HG02885 (cell line): ENCODE data around the gene LSAMP.

Experiments used
- ATAC-seq: cut with Tn5 transposase; IDR thresholded peaks from one replicate; pipeline ENCODE4 v1.9.1; 2021; ENCODE audit warnings: mild to moderate bottlenecking; ENCODE audit not compliant: unreplicated experiment, poor library complexity

Gene LSAMP

DNA sequence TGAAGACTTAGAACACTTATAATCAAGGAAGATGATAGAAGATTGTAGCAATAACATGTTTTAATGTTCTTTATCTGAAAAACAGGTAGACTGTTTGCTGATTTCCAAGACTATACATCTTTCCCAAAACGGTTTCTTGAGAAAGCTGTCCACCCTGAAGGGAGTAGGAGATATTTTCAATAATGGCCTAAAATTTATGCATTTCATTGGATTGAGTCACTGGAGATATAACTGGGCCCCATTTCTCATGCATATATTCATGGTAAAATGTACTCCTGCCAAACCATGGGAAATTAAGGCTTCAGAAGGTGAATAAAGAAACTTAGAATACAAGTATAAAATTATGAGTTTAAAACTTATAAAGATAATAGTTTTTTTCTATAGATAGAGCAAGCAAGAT, 143.9 kb downstream of the LSAMP start:
- ATAC-seq: no peak

DNA sequence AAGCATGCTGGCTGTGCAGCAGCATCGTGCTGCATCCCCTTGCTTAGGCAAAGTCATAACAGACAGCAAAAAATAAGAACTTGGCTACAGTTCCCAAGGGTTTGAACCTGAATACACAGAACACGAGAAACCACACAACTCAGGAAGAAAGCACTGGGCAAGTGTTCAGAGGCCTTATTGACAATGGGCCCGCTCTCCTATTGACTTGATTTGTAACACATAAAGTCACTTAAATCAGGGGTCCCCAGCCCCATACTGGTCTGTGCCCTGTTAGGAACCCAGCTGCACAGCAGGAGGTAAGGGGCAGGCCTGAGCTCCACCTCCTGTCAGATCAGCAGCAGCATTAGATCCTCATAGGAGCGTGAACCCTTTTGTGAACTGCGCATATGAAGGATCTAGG, 145.1 kb downstream of the LSAMP start:
- no peak for ATAC-seq

GRCh38 chr3:116299646-116300081, 145.6 kb downstream of the LSAMP start:
- no peak for ATAC-seq

- ATAC-seq: no peak
Measured at GRCh38 chr3:116298151-116298550, 147.1 kb downstream of the LSAMP start.

DNA sequence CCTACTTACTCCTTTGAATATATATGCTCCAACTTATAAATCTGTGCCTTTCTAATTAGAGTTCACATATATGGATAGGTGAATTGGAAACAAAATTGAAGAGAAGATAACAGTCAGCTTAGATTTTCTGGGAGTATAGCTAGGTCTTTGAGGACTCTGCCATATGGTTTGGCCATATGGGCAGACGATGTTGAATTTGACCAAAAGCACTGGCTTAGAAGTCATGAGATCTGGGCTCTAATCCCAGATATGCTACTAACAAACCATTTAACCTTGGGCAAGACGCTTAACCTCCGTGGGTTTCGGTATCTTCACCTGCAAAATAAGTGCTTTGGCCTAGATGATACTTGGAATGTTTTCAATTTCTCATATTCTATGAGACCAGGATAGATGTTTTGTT, 154.1 kb downstream of the LSAMP start:
- no peak for ATAC-seq

DNA sequence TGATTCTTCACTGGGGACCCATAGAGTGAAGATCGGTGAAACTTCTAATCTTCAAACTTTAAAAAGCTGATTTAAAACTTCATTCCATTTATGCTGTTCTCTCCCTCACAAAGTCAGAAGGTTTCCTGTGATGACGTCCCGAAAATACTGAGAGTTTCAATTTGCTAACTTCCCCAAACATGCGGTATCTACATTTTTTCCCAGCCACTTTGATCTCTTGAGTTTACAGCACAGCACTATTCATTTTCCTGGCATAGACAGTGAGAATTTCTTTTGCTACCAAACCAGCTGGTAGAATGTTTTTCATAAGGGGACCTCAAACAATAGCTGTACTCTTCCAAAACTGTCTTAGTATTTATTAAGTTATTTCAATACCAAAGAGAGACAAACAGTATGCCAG, 156.8 kb downstream of the LSAMP start:
- peak; percentile 65 for ATAC-seq

DNA sequence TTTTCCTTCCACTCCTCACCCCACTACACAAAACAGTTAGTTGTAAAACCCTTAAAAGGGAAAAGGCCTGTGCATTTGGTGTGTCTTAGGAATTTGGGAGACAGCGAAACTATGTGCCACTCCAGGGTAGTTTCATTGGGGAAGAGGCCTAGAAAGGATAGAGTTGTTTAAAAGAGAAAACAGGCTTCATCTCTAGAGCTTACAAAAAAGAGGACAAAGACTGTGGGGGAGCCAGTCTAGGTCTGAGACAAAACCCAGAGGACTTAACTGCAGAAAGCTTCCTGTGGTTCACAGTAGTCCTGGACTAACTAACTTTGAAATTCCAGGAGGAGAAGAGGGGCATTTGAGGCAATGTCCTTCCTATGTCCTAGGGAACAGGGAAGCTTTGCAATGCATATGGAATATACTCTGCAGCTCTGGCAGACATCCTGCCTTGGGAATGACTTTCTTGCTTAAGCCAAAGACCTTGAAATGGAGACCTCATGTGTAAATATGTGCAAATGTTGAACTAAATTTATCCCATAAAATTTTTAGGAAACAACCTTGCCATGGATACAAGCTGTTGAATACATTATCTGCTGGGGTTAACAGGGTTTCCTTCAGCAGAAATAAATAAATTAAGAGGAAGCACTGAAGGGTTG, 159.4 kb downstream of the LSAMP start:
- no peak for ATAC-seq

DNA sequence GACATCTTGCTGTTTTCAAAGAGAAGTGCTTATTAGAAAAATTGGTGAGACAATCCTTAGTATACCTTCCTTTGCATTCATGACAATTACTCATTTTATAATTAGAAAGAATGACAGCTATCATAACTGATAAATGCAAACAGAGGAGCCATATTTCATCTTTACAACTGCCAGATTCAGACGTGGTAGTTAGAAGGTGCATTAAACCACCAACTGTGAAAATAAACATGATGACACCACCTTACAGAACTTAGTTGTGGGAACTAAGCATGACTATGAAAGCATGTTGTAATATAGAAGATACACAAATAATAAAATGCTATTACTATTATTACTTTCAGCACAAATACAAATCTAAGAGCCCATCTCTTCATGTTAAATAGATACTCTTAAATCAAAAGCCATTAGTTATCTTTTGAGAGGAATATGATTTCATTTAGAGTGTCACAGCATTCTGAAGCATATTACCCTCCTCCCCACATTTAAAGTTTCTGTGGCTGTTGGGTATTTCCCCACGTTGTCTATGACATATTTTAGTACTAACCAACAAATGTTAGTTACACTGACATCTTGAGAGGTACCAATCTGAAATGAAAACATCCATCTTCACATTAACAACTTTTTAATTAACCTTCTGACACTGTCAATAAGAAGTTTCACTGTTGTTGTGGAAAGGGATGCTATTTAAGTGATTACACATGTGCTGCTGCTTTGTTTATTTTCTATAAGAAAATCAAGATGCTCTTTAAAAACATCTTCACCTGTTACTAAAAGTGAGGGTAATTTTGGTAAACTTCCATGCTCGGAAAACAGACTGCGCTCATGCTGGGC, 163.8 kb downstream of the LSAMP start:
- ATAC-seq: peak; percentile 80

- ATAC-seq: no peak
Measured at GRCh38 chr3:116280130-116280740, 165.1 kb downstream of the LSAMP start.

DNA sequence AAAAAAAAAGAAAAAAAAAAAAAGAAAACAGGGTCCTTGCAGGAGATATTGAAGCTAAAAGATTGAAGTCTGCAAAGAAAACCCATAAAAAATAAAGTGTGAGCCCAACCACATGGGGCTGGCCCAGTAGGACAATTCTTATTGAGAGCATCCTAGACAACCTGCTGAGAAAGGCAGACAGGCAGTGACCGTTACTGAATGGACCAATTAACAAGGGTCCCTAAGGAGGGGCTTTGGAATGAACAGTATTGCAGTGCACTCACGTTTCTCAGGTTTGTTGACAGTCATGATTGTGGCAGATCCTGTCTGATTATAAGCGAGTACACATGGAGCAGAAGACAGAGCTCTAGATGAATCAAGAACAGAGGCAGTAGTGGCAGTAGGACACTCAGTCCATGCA, 168.6 kb downstream of the LSAMP start:
- no peak for ATAC-seq

GRCh38 chr3:116270056-116270455, 175.2 kb downstream of the LSAMP start:
- ATAC-seq: no peak

- ATAC-seq: no peak
Measured at GRCh38 chr3:116267116-116267515, 178.2 kb downstream of the LSAMP start.

GRCh38 chr3:116265976-116266584, 179.2 kb downstream of the LSAMP start:
- ATAC-seq: no peak

GRCh38 chr3:116265320-116265695, 180.0 kb downstream of the LSAMP start:
- no peak for ATAC-seq

DNA sequence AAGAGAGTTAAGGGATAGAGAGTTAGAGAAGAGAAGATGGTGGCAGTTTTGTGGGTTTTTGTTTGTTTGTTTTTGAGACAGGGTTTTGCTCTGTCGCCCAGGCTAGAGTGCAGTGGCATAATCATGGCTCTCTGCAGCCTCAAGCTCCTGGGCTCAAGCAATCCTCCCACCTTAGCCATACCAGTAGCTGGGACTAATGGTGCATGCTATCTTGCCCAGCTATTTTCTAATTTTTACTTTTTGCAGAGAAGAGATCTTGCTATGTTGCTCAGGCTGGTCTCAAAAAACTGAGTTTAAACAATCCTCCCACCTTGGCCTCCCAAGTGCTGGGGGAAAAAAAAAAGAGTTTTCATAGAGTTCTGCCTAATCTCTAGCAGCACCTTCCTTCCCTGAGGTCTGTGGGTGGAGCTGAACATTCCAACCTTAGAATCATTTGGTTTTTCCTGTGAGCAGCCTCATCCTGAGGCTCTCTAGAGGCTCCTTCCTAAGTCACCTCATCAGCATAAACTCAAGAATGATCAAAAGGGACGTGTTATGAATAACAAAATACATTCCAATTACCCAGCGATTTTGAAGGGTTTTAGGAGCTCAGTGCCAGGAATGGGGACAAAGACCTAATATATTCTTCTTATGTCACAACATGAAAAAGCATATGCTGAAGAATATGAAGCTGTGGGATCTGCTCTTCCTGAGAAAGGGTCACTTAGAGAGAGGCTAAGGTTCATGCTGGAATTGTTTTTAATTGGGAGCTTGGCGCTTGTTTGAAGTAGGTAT, 180.6 kb downstream of the LSAMP start:
- no peak for ATAC-seq

- ATAC-seq: no peak
Measured at GRCh38 chr3:116263842-116264545, 181.3 kb downstream of the LSAMP start.

- ATAC-seq: no peak
Measured at GRCh38 chr3:116260491-116260890, 184.8 kb downstream of the LSAMP start.

- no peak for ATAC-seq
Measured at GRCh38 chr3:116259984-116260383, 185.3 kb downstream of the LSAMP start.

DNA sequence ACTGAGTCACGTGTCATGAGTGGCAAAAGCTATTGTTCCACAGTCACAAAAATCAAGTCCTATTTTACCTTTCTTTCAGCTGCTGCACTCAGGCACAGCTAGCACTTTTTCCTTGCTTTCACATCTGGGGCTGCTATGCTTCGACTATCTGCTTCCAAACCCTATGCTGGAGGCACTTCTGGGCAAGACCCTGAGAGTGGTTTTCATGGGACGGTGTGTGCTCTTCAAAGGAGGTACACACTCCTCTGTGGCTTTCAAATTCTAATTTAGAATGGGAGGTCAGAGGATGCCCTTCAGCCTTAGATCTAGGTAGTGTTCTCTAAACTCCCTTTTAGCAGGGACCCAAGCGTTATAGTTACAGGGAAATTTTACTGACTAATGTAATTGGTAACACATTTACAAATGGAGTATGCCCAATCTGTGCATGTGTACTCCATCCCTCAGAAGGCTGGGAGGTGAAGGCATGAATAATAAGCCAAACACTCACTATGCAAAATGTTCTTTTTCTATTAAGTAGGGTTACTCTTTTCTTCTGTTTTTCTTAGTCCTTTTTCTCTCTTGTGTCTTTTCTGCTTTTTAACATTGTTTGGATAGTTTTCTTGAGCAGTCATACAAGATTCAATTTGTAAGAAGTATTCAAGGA, 188.3 kb downstream of the LSAMP start:
- ATAC-seq: no peak
